Activated T-cell treated with anti-CD3 and anti-CD28 coated beads, Interleukin-2, amount 50 U/mL, for 72 hours (primary cell): ENCODE results near the gene ACOT13. TPM values are rescaled to one million over a fixed set of nuclear protein-coding genes. Genes with fewer than 3 reads are reported as not detected.
"Not testable (repeated sequence)": the region's sequence is repeated elsewhere in the genome, so short reads cannot be mapped to it uniquely, and the experiment has no call there.

Experiments
- ATAC-seq, 2 donors: fragments of 150-1000 bp; cut with Tn5 transposase; replicated peaks in 1 of 2; 2 replicates each; pipeline ENCODE4 v1.10.0; 2021; ENCODE audit warnings: moderate library complexity in 2 of 2, mild to moderate bottlenecking in 1 of 2
- DNase-seq, 2 donors: peaks; one replicate each; pipeline ENCODE4 v3.0.0; 2021 to 2022; ENCODE audit warnings: mixed read lengths in 1 of 2
- H3K27ac Mint-ChIP-seq: one replicate; pipeline ENCODE4 v1.8.0; 2022; ENCODE audit warnings: mild to moderate bottlenecking, moderate library complexity, mixed read lengths
- H3K27me3 Mint-ChIP-seq: one replicate; pipeline ENCODE4 v1.8.0; 2022; ENCODE audit warnings: low read depth, mixed read lengths
- H3K36me3 Mint-ChIP-seq, 2 donors: one replicate each; pipeline ENCODE4 v1.8.0; 2022; ENCODE audit warnings: mixed read lengths in 2 of 2, mild to moderate bottlenecking in 1 of 2; ENCODE audit not compliant: insufficient read depth in 2 of 2
- H3K4me1 Mint-ChIP-seq: one replicate; pipeline ENCODE4 v1.8.0; 2022; ENCODE audit warnings: low read depth, mixed read lengths
- H3K4me3 Mint-ChIP-seq, 2 donors: one replicate each; pipeline ENCODE4 v1.8.0; 2022; ENCODE audit warnings: mild to moderate bottlenecking in 2 of 2, mixed read lengths in 2 of 2, moderate library complexity in 2 of 2
- H3K9me3 Mint-ChIP-seq, 2 donors: one replicate each; pipeline ENCODE4 v1.8.0; 2022; ENCODE audit warnings: mixed read lengths in 2 of 2
- total RNA-seq, 2 donors: library from RNA; stranded (reverse); gene quantifications; one replicate each; pipeline ENCODE4 v1.2.3, GENCODE V29; 2022

ACOT13 gene
- total RNA-seq, 2 donors from 2014 or later = 26.5 to 26.9 TPM

DNA sequence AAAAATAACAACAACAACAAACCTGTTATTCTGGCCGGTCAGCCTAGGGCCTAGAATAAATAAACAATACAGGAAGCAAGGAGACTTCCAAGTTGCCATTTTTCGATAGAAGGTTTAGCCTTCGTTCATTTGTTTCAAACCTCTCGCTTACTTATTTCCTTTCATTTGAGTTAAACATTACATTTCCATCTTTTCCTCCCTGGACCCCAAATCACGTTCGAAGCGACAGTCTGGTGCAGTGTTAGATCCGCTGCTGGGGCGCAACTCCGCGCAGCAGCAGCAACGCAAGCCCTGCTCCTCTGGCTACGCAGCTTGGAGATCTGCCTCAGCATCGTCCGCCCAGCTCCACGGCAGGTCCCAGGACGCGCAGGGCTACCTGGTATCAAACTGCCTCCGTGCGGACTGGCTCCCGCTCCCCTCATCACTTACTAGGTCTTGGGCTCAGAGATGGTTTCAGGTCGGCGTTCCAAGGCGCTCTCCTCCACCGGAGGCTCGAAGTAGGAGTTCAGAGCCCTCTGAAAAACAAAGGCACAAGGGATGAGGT is 708 bp upstream of the ACOT13 start:
- ATAC-seq = peak; percentile 49 to 52
- H3K36me3 Mint-ChIP-seq = peaks cover 23 to 40% of the 10 kb centered on the region in 2 donors
- peak; percentile 47 to 50 for DNase-seq
- H3K9me3 Mint-ChIP-seq = peaks cover 2% of the 10 kb centered on the region in 2 donors
- H3K4me1 Mint-ChIP-seq = peaks cover 52% of the 10 kb centered on the region
- peak overlapping the region; percentile 99 for H3K27ac Mint-ChIP-seq
- no peaks in the 10 kb centered on the region for H3K27me3 Mint-ChIP-seq
- peak overlapping the region; percentile 93 to 100 for H3K4me3 Mint-ChIP-seq

DNA sequence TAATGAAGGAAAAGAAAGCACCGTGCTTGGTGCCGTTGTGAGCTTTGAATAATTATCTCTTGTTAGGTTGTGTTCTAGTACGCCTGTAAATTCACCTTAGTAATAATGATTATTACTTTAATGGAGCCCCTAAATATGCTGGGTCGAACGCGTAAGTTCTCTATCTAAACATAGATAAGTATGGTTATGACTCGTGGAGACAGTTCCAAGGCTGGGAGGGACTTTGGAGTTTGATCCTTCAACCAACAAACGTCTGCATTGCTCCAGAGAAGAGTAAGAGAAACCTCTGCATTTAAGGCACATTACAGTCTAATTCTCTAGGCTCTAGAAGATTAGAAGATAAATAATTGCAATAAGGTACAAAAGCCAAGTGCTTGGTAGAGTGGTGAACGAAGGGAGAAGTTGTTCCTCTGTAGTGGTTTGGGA is 514 bp downstream of the ACOT13 start:
- Mint-ChIP-seq H3K27ac (peak overlapping the region; percentile 99), H3K4me3 (peak overlapping the region; percentile 93 to 100), H3K36me3 (peaks cover 24 to 42% of the 10 kb centered on the region in 2 donors), H3K4me1 (peaks cover 52% of the 10 kb centered on the region), H3K9me3 (peaks cover 2% of the 10 kb centered on the region in 2 donors), H3K27me3 (no peaks in the 10 kb centered on the region)
- ATAC-seq (no peak), DNase-seq (no peak)

DNA sequence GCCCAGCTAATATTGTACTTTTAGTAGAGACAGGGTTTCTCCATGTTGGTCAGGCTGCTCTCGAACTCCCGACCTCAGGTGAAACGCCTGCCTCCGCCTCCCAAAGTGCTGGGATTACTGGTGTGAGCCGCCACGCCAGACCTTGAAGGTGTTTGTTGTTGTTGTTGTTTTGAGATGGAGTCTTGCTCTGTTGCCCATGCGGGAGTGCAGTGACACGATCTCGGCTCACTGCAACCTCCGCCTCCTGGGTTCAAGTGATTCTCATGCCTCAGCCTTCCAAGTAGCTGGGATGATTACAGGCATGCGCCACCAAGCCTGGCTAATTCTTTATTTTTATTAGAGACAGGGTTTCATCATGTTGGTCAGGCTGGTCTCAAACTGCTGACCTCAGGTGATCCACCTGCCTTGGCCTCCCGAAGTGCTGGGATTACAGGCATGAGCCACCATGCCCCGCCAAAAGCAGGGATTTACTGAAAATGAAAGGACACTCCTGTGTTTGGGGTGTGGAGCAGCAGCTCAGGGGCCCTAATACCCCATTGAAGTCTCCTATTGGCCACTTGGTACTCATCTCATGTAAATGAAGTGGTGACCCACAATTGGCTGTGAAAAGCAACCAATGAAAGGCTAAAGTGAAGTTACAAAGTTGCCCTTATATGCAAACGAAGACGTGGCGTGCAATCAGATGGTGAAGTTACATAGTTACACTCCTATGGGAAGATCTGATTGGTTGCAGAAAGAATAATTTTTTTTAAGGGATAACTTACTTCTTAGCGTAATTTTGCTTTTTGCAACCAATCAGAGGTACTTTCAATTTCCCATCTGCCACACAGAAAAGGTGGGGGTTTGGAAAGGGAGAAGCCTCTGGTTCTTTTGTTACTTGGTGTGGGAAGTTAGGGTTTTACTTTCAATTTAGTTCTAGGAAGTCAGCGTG is 1.5 kb downstream of the ACOT13 start:
- H3K9me3 Mint-ChIP-seq, H3K27me3 Mint-ChIP-seq, DNase-seq, ATAC-seq: not testable (repeated sequence)
- Mint-ChIP-seq H3K4me3 (peak overlapping the region; percentile 93 to 100), H3K4me1 (peaks cover 45% of the 10 kb centered on the region), H3K27ac (peak overlapping the region; percentile 65), H3K36me3 (peaks cover 20 to 38% of the 10 kb centered on the region in 2 donors)

DNA sequence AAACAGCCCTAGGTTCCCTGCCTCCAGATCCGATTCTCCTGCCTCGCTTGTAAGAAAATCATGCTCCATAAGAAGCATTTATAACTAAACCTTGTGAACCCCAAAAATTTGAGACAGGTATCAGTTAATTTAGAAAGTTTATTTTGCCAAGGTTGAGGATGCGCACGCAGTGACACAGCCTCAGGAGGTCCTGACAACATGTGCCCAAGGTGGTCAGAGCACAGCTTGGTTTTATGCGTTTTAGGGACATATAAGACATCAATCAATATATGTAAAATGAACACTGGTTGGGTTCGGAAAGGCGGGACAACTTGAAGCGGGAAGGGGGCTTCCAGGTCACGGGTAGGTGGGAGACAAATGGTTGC is 2.1 kb downstream of the ACOT13 start:
- H3K27me3 Mint-ChIP-seq = no peaks in the 10 kb centered on the region
- H3K9me3 Mint-ChIP-seq = peaks cover 4 to 6% of the 10 kb centered on the region in 2 donors
- no peak for DNase-seq
- no peak overlapping the region for H3K27ac Mint-ChIP-seq
- peaks cover 45% of the 10 kb centered on the region for H3K4me1 Mint-ChIP-seq
- H3K4me3 Mint-ChIP-seq = peak overlapping the region; percentile 93 to 100
- ATAC-seq = no peak
- peaks cover 20 to 43% of the 10 kb centered on the region in 2 donors for H3K36me3 Mint-ChIP-seq

DNA sequence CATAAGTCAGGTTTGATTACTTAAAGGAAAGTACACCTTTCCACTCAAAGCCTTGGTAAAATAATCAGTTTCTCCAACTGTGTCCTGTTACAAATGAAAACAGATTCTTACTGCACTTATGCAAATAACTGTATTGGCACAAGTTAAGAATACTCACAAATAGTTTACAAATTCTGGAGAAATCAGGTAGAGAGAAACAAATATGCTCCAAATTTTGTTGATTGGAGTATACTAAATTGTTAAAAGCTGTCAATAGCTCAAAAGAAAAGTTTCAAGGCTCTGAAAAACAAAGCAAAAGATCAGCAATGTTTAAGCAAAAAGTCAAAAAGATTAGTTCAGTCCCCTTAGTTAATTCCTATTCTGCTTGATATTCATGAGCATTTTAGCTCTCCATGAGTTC is 3.6 kb downstream of the ACOT13 start:
- ATAC-seq, H3K27ac Mint-ChIP-seq, H3K9me3 Mint-ChIP-seq, H3K27me3 Mint-ChIP-seq, H3K4me3 Mint-ChIP-seq, DNase-seq: not testable (repeated sequence)
- Mint-ChIP-seq H3K36me3 (peaks cover 20 to 45% of the 10 kb centered on the region in 2 donors), H3K4me1 (peaks cover 34% of the 10 kb centered on the region)

DNA sequence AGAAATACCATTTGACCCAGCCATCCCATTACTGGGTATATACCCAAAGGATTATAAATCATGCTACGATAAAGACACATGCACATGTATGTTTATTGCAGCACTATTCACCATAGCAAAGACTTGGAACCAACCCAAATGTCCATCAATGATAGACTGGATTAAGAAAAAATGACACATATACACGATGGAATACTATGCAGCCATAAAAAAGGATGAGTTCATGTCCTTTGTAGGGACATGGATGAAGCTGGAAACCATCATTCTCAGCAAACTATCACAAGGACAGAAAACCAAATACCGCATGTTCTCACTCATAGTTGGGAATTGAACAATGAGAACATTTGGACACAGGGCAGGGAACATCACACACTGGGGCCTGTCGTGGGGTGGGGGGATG is 4.2 kb downstream of the ACOT13 start:
- H3K27me3 Mint-ChIP-seq, DNase-seq, H3K27ac Mint-ChIP-seq, H3K4me3 Mint-ChIP-seq, ATAC-seq, H3K9me3 Mint-ChIP-seq: not testable (repeated sequence)
- Mint-ChIP-seq H3K36me3 (peaks cover 19 to 44% of the 10 kb centered on the region in 2 donors), H3K4me1 (peaks cover 28% of the 10 kb centered on the region)

DNA sequence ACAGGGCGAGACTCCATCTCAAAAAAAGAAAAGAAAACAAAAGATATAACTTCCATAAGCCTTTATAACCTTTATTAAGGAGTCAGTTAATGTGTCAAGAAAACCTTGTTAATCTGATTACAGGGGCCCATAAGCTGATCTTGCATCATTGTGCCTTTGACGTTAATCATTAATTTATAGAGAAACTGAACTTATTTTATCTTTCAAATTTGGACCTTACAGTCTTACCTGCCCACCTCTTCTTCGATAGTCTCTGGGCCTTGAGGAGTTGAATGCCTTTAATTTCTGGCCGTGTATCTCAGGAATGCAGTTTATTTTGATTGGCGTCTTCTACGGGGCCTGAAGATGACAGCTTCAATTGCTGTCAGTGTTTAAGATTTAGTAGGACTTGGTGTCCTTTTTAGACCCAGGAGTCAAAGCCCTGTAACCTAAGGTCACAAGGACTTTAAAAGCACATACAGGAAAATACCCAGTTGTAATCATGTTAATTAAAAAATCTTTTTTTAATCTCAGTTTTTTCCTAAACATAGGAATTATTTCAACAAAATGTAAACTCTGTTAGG is 5.8 kb downstream of the ACOT13 start:
- Mint-ChIP-seq H3K4me1 (peaks cover 16% of the 10 kb centered on the region), H3K36me3 (peaks cover 11 to 41% of the 10 kb centered on the region in 2 donors), H3K27me3 (no peaks in the 10 kb centered on the region), H3K27ac (no peak overlapping the region), H3K9me3 (peaks cover 4 to 6% of the 10 kb centered on the region in 2 donors), H3K4me3 (no peak overlapping the region)
- DNase-seq (no peak), ATAC-seq (no peak)

DNA sequence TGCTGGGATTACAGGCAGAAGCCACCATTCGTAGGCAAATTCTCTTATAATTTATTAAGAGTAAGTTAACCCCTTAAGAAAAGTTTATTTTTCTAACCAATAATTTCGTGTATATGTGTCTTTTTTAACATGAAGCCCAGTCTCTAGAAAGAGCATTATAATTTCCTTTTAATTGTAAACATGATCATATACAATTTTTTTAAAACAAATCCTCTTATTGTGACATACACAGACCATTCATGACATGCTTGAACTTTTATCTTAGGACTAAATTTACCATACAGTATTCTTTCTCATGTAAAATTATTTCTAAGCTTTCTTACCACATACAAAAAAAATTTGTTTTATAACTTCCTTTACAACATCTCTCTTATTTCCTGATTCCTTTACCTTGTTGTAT is 6.7 kb downstream of the ACOT13 start:
- no peak overlapping the region for H3K4me3 Mint-ChIP-seq
- H3K27ac Mint-ChIP-seq = no peak overlapping the region
- DNase-seq = no peak
- H3K4me1 Mint-ChIP-seq = peaks cover 7% of the 10 kb centered on the region
- H3K9me3 Mint-ChIP-seq = peaks cover 4 to 6% of the 10 kb centered on the region in 2 donors
- H3K36me3 Mint-ChIP-seq = peaks cover 11 to 41% of the 10 kb centered on the region in 2 donors
- H3K27me3 Mint-ChIP-seq = no peaks in the 10 kb centered on the region
- no peak for ATAC-seq

DNA sequence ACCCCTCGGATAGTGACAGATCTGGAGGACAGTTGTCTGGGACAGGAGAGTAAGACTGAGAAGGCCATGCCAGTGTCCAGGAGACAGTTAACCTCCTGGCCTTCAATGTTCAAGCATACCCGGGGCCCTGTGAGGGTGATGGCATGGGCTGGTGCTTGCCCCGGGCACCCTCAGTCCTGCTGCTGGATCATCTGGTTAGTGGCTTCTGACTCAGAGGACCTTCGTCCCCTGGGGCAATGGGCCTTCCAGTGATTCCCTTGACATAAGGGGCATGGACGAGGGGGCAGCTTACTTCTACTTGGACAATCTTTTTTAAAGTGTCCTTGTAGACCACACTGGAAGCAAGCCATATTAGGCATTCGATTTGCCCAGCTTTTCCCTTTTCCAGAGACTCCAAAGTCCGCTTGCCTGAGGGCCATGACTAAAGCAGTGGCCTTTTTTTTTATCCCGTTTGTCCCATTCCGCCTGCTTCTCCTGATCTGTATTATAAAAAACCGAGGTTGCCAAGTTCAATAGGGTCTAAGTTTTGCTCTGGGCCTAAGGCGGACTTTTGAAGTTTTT is 12.0 kb downstream of the ACOT13 start:
- not testable (repeated sequence) for H3K27ac Mint-ChIP-seq, H3K9me3 Mint-ChIP-seq, ATAC-seq, DNase-seq, H3K4me3 Mint-ChIP-seq, H3K27me3 Mint-ChIP-seq, H3K4me1 Mint-ChIP-seq
- H3K36me3 Mint-ChIP-seq = peaks cover 3 to 12% of the 10 kb centered on the region in 2 donors

DNA sequence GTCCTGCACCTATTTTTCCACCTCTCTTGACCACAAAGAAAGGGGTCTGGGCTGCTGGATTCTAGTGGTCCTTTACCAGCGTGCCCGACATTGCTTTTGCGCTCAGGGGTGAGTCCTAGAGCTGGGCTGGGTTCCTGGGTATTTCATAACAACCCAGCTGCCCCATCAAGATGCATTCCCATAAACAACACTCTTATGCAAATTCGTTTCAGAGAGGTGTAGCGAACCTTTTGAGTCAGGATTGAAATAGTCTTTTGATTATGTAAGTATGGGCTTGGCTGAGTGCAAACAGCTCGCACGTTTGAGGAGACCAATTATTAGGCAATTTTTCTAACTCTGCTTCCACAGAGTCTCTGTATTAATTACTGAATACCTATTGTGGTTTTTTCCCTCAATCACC is 13.7 kb downstream of the ACOT13 start:
- DNase-seq (no peak), ATAC-seq (no peak)
- Mint-ChIP-seq H3K36me3 (peaks cover 0 to 2% of the 10 kb centered on the region in 2 donors), H3K27me3 (no peaks in the 10 kb centered on the region), H3K4me1 (no peaks in the 10 kb centered on the region), H3K4me3 (no peak overlapping the region), H3K27ac (no peak overlapping the region), H3K9me3 (no peaks in the 10 kb centered on the region)

DNA sequence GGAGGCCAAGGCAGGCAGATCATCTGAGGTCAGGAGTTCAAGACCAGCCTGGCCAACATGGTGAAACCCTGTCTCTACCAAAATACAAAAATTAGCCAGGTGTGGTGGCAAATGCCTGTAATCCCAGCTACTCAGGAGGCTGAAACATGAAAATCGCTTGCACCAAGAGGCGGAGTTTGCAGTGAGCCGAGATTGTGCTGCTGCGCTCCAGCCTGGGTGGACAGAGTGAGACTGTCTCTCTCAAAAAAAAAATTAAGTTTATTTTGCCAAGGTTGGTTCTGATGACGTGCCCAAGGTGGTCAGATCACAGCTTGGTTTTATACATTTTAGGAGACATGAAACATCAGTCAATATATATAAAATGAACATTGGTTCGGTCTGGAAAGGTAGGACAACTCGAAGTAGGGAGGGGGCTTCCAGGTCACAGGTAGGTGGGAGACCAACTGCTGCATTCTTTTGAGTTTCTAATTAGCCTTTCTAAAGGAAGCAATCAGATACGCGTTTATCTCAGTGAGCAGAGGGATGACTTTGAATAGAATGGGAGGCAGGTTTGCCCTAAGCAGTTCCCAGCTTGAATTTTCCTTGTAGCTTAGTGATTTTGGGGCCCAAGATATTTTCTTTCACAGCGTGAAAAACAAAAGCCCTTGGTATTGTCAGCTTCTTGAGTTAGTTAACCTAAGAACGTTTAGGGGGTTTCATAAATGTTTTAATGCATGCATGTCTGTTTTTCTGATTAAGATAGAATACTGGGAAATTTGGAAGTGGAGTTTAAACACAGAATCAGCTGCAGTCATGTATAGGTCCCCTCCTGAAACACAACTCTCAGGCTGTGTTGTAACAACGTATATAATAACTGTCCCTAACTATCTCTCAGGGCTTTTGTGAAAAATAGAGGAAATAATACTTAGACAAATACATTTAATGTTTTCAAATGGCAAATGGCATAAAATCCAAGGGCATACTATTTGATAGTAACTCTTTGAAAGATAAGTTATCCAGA is 16.7 kb downstream of the ACOT13 start:
- peaks cover 3% of the 10 kb centered on the region in 2 donors for H3K36me3 Mint-ChIP-seq
- DNase-seq (no peak), ATAC-seq (no peak)
- H3K27me3 Mint-ChIP-seq = no peaks in the 10 kb centered on the region
- no peak overlapping the region for H3K27ac Mint-ChIP-seq
- no peak overlapping the region for H3K4me3 Mint-ChIP-seq
- H3K4me1 Mint-ChIP-seq = no peaks in the 10 kb centered on the region
- H3K9me3 Mint-ChIP-seq = no peaks in the 10 kb centered on the region

DNA sequence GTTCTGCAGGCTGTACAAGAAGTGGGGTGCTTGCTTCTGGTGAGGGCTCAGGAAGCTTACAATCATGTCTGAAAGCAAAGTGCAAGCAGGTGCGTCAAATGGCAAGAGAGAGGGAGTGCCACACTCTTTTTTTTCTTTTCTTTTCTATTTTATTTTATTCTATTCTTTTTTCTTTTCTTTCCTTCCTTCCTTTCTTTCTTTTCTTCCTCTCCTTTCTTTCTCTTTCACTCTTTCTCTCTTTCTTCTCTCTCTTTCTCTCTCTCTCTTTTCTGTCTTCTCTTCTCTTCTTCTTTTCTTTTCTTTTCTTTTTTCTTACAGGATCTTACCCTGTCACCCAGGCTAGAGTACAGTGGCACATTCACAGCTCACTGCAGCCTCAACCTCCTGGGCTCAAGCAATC is 19.5 kb downstream of the ACOT13 start:
- DNase-seq (no peak), ATAC-seq (no peak)
- Mint-ChIP-seq H3K36me3 (peaks cover 3% of the 10 kb centered on the region in 2 donors), H3K4me3 (no peak overlapping the region), H3K4me1 (peaks cover 10% of the 10 kb centered on the region), H3K27me3 (no peaks in the 10 kb centered on the region), H3K27ac (no peak overlapping the region), H3K9me3 (no peaks in the 10 kb centered on the region)
